T-helper 1 cell (primary cell): Measurements from ENCODE around the gene RP9.
"Not testable (repeated sequence)": the region's sequence is repeated elsewhere in the genome, so short reads cannot be mapped to it uniquely, and the experiment has no call there.

ENCODE experiments used
- DNase-seq, 5 donors: peaks; one replicate each; pipeline ENCODE4 v3.0.0-alpha.2; 2012 to 2020

Gene RP9

GRCh38 chr7:33100770-33101169, 8.4 kb downstream of the RP9 start:
- no peak for DNase-seq

GRCh38 chr7:33099154-33099940, 9.9 kb downstream of the RP9 start:
- no peak for DNase-seq

- DNase-seq: not testable (repeated sequence)
Observed at GRCh38 chr7:33094745-33095275, 14.4 kb downstream of the RP9 start.

- no peak for DNase-seq
Observed at GRCh38 chr7:33093266-33093665, 15.9 kb downstream of the RP9 start.

GRCh38 chr7:33091641-33092191, 17.5 kb downstream of the RP9 start:
- no peak for DNase-seq

- DNase-seq: no peak
Observed at GRCh38 chr7:33091111-33091531, 18.1 kb downstream of the RP9 start.

GRCh38 chr7:33089142-33089541, 20.1 kb downstream of the RP9 start:
- DNase-seq: no peak

GRCh38 chr7:33087858-33088257, 21.3 kb downstream of the RP9 start:
- no peak for DNase-seq

- no peak for DNase-seq
Observed at GRCh38 chr7:33087356-33087755, 21.8 kb downstream of the RP9 start.

- DNase-seq: no peak
Observed at GRCh38 chr7:33079763-33080690, 29.2 kb downstream of the RP9 start.

GRCh38 chr7:33079096-33079495, 30.1 kb downstream of the RP9 start:
- no peak for DNase-seq

- DNase-seq: no peak
Observed at GRCh38 chr7:33076737-33077136, 32.5 kb downstream of the RP9 start.

- no peak for DNase-seq
Observed at GRCh38 chr7:33075818-33076518, 33.2 kb downstream of the RP9 start.

GRCh38 chr7:33073243-33073642, 36.0 kb downstream of the RP9 start:
- DNase-seq: no peak

- no peak for DNase-seq
Observed at GRCh38 chr7:33072471-33072870, 36.7 kb downstream of the RP9 start.

- DNase-seq: no peak
Observed at GRCh38 chr7:33070831-33071230, 38.4 kb downstream of the RP9 start.

- DNase-seq: no peak
Observed at GRCh38 chr7:33070277-33070676, 38.9 kb downstream of the RP9 start.

GRCh38 chr7:33067921-33068320, 41.3 kb downstream of the RP9 start:
- no peak for DNase-seq

GRCh38 chr7:33066771-33067170, 42.4 kb downstream of the RP9 start:
- DNase-seq: no peak

- DNase-seq: no peak
Observed at GRCh38 chr7:33065981-33066380, 43.2 kb downstream of the RP9 start.

GRCh38 chr7:33062782-33063443, 46.3 kb downstream of the RP9 start:
- peak; percentile 82 to 96 (median 89) for DNase-seq
